Activated T-helper 1 cell treated with Interleukin-2 at 50 U/mL for 16 hours (primary cell): ENCODE results near the gene RPS6KA2.
"Not testable (repeated sequence)": the region's sequence is repeated elsewhere in the genome, so short reads cannot be mapped to it uniquely, and the experiment has no call there.

Source experiments
- DNase-seq: peaks from one replicate; pipeline ENCODE4 v3.0.0-alpha.2; 2020; ENCODE audit warnings: low read depth

The RPS6KA2 gene

GRCh38 chr6:166365806-166366205 lies 261.2 kb downstream of the RPS6KA2 start:
- no peak for DNase-seq

GRCh38 chr6:166365221-166365620 lies 261.8 kb downstream of the RPS6KA2 start:
- no peak for DNase-seq

- no peak for DNase-seq
Observed at GRCh38 chr6:166364456-166364855, 262.6 kb downstream of the RPS6KA2 start.

- not testable (repeated sequence) for DNase-seq
Observed at GRCh38 chr6:166362427-166362826, 264.6 kb downstream of the RPS6KA2 start.

GRCh38 chr6:166361077-166361429 lies 266.0 kb downstream of the RPS6KA2 start:
- no peak for DNase-seq

GRCh38 chr6:166360243-166361076 lies 266.6 kb downstream of the RPS6KA2 start:
- DNase-seq, result no peak
